Parathyroid adenoma (tissue), 2 donors: ENCODE results near the gene UNK.

Experiments
- H2AFZ ChIP-seq: fragments of 300-600 bp; sonication (generic); one replicate; pipeline ENCODE4 v1.7.0; 2017; ENCODE audit warnings: antibody characterized with exemption, mild to moderate bottlenecking
- H3K27ac ChIP-seq: fragments of 300-600 bp; sonication (generic); one replicate; pipeline ENCODE4 v1.7.0; 2017
- H3K27me3 ChIP-seq: fragments of 300-600 bp; sonication (generic); one replicate; pipeline ENCODE4 v1.7.0; 2017; ENCODE audit warnings: low read length; ENCODE audit not compliant: control insufficient read depth, insufficient read depth
- H3K36me3 ChIP-seq: fragments of 300-600 bp; sonication (generic); one replicate; pipeline ENCODE4 v1.7.0; 2017; ENCODE audit warnings: low read length; ENCODE audit not compliant: control insufficient read depth, insufficient read depth
- H3K4me1 ChIP-seq: fragments of 300-600 bp; sonication (generic); one replicate; pipeline ENCODE4 v1.7.0; 2017; ENCODE audit warnings: control low read depth
- H3K4me2 ChIP-seq: fragments of 300-600 bp; sonication (generic); one replicate; pipeline ENCODE4 v1.7.0; 2017; ENCODE audit warnings: low read length
- H3K4me3 ChIP-seq: fragments of 300-600 bp; sonication (generic); one replicate; pipeline ENCODE4 v1.7.0; 2017; ENCODE audit warnings: low read depth, low read length
- H3K79me2 ChIP-seq: fragments of 300-600 bp; sonication (generic); one replicate; pipeline ENCODE4 v1.7.0; 2017; ENCODE audit warnings: control low read depth
- H3K9ac ChIP-seq: fragments of 300-600 bp; sonication (generic); one replicate; pipeline ENCODE4 v1.7.0; 2017; ENCODE audit warnings: mild to moderate bottlenecking
- H3K9me3 ChIP-seq: fragments of 300-600 bp; sonication (generic); one replicate; pipeline ENCODE4 v1.7.0; 2017; ENCODE audit warnings: low read length; ENCODE audit not compliant: control insufficient read depth
- CTCF ChIP-seq: fragments of 300-600 bp; sonication (generic); IDR thresholded peaks from one replicate; pipeline ENCODE4 v1.7.0; 2017; ENCODE audit warnings: antibody characterized with exemption, mild to moderate bottlenecking
- donor health status: primary hyperparathyroidism.

Gene UNK

GRCh38 chr17:75822800-75823166 lies 38.2 kb downstream of the UNK start:
- H3K4me3 ChIP-seq: no peak overlapping the region
- H2AFZ ChIP-seq: no peak overlapping the region
- H3K27me3 ChIP-seq: no peaks in the 10 kb centered on the region
- peaks cover 8% of the 10 kb centered on the region for H3K4me1 ChIP-seq
- H3K4me2 ChIP-seq: no peak overlapping the region
- no peaks in the 10 kb centered on the region for H3K79me2 ChIP-seq
- H3K9me3 ChIP-seq: no peaks in the 10 kb centered on the region
- TF ChIP-seq CTCF: no peak
- H3K9ac ChIP-seq: no peak overlapping the region
- no peak overlapping the region for H3K27ac ChIP-seq
- H3K36me3 ChIP-seq: no peaks in the 10 kb centered on the region

- Histone ChIP-seq H3K79me2 (no peaks in the 10 kb centered on the region), H3K4me3 (no peak overlapping the region), H3K4me1 (peaks cover 14% of the 10 kb centered on the region), H3K9me3 (no peaks in the 10 kb centered on the region), H3K9ac (no peak overlapping the region), H3K4me2 (no peak overlapping the region), H3K36me3 (no peaks in the 10 kb centered on the region), H2AFZ (no peak overlapping the region), H3K27ac (no peak overlapping the region), H3K27me3 (no peaks in the 10 kb centered on the region)
- no peak for TF ChIP-seq CTCF
Measured at GRCh38 chr17:75823257-75824041, 38.8 kb downstream of the UNK start.

GRCh38 chr17:75824050-75824552 lies 39.5 kb downstream of the UNK start:
- Histone ChIP-seq H3K9ac (no peak overlapping the region), H3K4me3 (no peak overlapping the region), H3K4me2 (no peak overlapping the region), H3K27ac (no peak overlapping the region), H2AFZ (no peak overlapping the region), H3K9me3 (no peaks in the 10 kb centered on the region), H3K27me3 (no peaks in the 10 kb centered on the region), H3K79me2 (no peaks in the 10 kb centered on the region), H3K36me3 (no peaks in the 10 kb centered on the region), H3K4me1 (peaks cover 14% of the 10 kb centered on the region)
- no peak for TF ChIP-seq CTCF

- Histone ChIP-seq H3K36me3 (no peaks in the 10 kb centered on the region), H3K9me3 (no peaks in the 10 kb centered on the region), H3K79me2 (no peaks in the 10 kb centered on the region), H2AFZ (no peak overlapping the region), H3K4me1 (peaks cover 14% of the 10 kb centered on the region), H3K27ac (no peak overlapping the region), H3K4me2 (no peak overlapping the region), H3K9ac (no peak overlapping the region), H3K4me3 (no peak overlapping the region), H3K27me3 (no peaks in the 10 kb centered on the region)
- no peak for TF ChIP-seq CTCF
Measured at GRCh38 chr17:75824666-75825065, 40.1 kb downstream of the UNK start.

- Histone ChIP-seq H3K4me1 (peaks cover 14% of the 10 kb centered on the region), H3K27ac (no peak overlapping the region), H3K36me3 (no peaks in the 10 kb centered on the region), H3K27me3 (no peaks in the 10 kb centered on the region), H3K79me2 (no peaks in the 10 kb centered on the region), H2AFZ (no peak overlapping the region), H3K9me3 (no peaks in the 10 kb centered on the region), H3K4me3 (no peak overlapping the region), H3K9ac (no peak overlapping the region), H3K4me2 (no peak overlapping the region)
- TF ChIP-seq CTCF: no peak
Measured at GRCh38 chr17:75825149-75825552, 40.5 kb downstream of the UNK start.
